ENCODE data around the gene RHOG.

Gene RHOG

DNA sequence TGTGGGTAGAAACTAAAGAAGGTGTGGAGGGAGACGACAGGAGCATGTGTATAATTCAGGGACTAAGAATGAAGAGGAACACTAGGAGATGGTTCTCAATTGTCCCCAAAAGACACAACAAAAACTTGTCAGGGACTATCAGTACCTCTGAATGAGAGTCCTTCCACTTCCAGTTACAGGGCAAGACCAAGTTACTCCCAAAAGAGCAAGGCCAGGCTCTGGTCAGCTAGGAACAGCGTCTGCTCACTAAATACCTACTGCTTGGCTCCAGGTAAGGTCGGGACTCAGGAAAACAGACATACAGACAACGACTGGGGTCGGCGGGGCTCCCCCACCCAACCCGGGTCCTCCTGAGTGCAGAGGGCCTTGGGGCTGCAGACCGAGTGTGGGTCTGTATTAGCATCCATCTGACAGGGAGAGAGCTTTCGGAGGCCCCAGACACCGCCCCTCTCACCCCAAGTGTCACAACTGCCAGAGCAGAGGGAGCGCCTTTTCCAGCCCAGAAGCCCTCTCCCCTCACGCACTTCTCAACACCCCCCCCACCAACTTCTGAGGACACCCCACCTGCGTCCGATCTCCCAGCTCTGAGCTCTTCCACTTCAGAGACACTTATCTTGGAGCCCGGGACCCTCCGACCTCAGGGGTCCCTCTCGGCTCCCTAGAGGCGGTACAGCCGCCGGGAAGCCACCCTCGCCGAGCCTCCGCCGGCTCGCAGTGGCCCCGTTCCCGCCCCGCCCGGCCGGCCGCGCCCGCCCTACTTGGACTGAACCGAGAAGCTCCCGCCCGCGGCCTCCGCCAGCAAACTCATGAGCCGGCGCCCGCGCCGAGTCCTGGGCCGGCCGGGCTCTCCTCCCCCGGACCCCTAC is 522 bp downstream of the RHOG start:
- ChIA-PET CTCF (interaction anchor here (0.9 to 43.8 kb wide), 13 partner anchors 8 to 230 kb away, joined by 3 to 1411 read pairs (median 8); partner anchors contain the start of gene STIM1), POLR2A (interaction anchor here (1.2 to 2.7 kb wide), 3 partner anchors 15 to 31 kb away, joined by 3 to 22 read pairs (median 5); partner anchors contain the start of gene STIM1)
- TF ChIP-seq, protein P1, sequence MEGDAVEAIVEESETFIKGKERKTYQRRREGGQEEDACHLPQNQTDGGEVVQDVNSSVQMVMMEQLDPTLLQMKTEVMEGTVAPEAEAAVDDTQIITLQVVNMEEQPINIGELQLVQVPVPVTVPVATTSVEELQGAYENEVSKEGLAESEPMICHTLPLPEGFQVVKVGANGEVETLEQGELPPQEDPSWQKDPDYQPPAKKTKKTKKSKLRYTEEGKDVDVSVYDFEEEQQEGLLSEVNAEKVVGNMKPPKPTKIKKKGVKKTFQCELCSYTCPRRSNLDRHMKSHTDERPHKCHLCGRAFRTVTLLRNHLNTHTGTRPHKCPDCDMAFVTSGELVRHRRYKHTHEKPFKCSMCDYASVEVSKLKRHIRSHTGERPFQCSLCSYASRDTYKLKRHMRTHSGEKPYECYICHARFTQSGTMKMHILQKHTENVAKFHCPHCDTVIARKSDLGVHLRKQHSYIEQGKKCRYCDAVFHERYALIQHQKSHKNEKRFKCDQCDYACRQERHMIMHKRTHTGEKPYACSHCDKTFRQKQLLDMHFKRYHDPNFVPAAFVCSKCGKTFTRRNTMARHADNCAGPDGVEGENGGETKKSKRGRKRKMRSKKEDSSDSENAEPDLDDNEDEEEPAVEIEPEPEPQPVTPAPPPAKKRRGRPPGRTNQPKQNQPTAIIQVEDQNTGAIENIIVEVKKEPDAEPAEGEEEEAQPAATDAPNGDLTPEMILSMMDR (IDR thresholded peaks at IDR 0.05; ENCODE audit: control extremely low read depth, extremely low read depth, low read depth, missing control alignments), result no peak
- no peak for DNase-seq (ENCODE audit: extremely low spot score)

DNA sequence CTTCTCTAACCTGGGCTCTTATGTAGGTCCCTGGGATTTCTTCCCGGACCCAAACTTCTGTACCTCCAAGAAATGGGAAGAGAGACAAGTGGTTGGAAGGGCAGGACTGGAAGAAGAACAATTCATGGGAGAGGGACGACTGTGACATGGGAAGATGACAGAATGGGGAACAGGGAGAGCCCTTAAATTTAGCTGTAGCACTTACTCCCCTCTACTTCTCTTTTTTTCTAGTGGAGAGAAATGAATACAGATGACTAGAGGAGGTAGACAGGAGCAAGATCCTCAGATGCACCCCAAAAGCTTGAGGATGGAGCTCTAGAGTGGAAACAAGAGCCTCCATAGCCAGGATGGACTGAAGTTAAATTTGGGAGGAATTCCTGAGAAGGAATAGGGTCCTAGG is 2.3 kb downstream of the RHOG start:
- POLR2A ChIA-PET, result no interaction called here
- no peak for DNase-seq (ENCODE audit: extremely low spot score)
- TF ChIP-seq, protein P1 (IDR thresholded peaks at IDR 0.05; ENCODE audit: control extremely low read depth, extremely low read depth, low read depth, missing control alignments), result no peak
- CTCF ChIA-PET, result interaction anchor here (1.0 to 43.8 kb wide), 9 partner anchors 9 to 232 kb away, joined by 3 to 1411 read pairs (median 6); partner anchors contain the start of genes NUP98, PGAP2 and STIM1

DNA sequence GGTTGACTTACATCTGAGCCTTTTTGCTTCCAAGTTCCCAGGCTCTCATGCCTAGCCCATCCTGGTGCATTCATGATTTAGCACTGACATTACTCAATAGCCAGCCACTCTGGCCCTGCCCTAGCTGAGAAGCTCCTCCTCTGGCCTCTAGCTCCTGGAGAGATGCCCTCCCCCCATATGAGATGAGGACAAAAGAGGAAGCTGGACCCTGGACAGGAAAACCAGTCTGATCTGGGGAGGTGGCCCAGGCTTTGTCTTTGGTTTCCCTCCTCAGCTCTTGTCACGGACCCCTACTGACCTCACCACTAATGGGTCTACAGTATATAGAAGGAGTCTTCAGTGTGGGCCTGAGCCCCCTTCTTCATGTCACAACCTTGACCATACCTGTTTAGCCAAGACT is 3.0 kb downstream of the RHOG start:
- DNase-seq (ENCODE audit: extremely low spot score), result peak; percentile 50
- TF ChIP-seq, protein P1 (IDR thresholded peaks at IDR 0.05; ENCODE audit: control extremely low read depth, extremely low read depth, low read depth, missing control alignments), result no peak
- CTCF ChIA-PET, result interaction anchor here (1.0 to 43.8 kb wide), 7 partner anchors 8 to 232 kb away, joined by 4 to 1411 read pairs (median 14); partner anchors contain the start of genes PGAP2 and STIM1
- POLR2A ChIA-PET, result interaction anchor here (1.1 kb wide), 1 partner anchor 9 kb away, joined by 3 read pairs; no protein-coding TSS in a partner anchor

DNA sequence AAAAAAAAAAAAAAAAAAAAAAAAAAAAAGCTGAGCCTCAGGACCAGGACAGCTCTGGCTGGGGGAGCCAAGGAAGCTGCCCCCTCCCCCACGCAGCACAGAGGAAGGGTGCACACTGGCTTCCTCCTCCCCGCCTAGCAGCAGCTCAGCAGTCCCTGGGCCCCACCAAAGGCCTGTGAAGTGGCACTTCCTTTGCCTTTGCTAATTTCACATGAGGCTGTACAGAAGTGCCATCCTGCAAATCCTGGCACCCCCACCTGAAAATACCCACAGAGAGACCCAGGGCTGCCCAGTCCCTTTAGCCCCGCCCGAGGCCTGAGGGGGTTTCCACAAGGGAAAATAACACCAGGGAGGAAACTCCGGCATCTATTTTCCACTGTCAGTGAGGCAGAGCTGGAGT is 3.9 kb downstream of the RHOG start:
- CTCF ChIA-PET, result interaction anchor here (0.9 to 43.8 kb wide), 5 partner anchors 10 to 233 kb away, joined by 4 to 1411 read pairs (median 28); partner anchors contain the start of genes PGAP2 and STIM1
- TF ChIP-seq, protein P1 (IDR thresholded peaks at IDR 0.05; ENCODE audit: control extremely low read depth, extremely low read depth, low read depth, missing control alignments), result no peak
- no peak for DNase-seq (ENCODE audit: extremely low spot score)
- POLR2A ChIA-PET, result interaction anchor here (0.5 to 1.1 kb wide), 2 partner anchors 8 to 14 kb away, joined by 3 to 5 read pairs; no protein-coding TSS in a partner anchor

DNA sequence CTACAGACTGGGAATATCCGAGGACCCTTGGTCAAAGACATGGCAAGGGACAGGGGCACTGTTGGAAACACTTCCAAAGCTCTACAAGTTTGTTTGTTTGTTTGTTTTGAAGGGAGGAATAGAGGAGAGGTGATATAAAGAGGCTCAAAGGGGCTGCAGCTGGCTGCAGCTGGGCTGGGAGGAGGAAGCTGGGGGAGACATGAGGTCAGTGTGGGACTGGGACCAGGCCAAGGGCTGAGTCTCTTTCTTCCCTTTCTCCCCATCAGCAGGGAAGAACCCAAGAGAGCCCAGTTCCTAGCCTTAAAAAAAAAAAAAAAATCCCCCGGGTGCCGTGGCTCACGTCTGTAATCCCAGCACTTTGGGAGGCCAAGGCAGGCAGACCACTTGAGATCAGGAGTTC is 5.0 kb downstream of the RHOG start:
- CTCF ChIA-PET, result interaction anchor here (0.9 to 43.8 kb wide), 9 partner anchors 9 to 234 kb away, joined by 3 to 1411 read pairs (median 5); partner anchors contain the start of gene STIM1

More for the DNA sequence above, 5.0 kb downstream of the RHOG start:
- TF ChIP-seq, protein P1 (IDR thresholded peaks at IDR 0.05; ENCODE audit: control extremely low read depth, extremely low read depth, low read depth, missing control alignments), result no peak
- POLR2A ChIA-PET, result interaction anchor here (0.7 kb wide), 1 partner anchor 29 kb away, joined by 3 read pairs; no protein-coding TSS in a partner anchor
- no peak for DNase-seq (ENCODE audit: extremely low spot score)

Measured in GM10248 (cell line).